ENCODE measurements around the gene ABCA7.
"Not testable (repeated sequence)": the region's sequence is repeated elsewhere in the genome, so short reads cannot be mapped to it uniquely, and the experiment has no call there.

The ABCA7 gene

DNA sequence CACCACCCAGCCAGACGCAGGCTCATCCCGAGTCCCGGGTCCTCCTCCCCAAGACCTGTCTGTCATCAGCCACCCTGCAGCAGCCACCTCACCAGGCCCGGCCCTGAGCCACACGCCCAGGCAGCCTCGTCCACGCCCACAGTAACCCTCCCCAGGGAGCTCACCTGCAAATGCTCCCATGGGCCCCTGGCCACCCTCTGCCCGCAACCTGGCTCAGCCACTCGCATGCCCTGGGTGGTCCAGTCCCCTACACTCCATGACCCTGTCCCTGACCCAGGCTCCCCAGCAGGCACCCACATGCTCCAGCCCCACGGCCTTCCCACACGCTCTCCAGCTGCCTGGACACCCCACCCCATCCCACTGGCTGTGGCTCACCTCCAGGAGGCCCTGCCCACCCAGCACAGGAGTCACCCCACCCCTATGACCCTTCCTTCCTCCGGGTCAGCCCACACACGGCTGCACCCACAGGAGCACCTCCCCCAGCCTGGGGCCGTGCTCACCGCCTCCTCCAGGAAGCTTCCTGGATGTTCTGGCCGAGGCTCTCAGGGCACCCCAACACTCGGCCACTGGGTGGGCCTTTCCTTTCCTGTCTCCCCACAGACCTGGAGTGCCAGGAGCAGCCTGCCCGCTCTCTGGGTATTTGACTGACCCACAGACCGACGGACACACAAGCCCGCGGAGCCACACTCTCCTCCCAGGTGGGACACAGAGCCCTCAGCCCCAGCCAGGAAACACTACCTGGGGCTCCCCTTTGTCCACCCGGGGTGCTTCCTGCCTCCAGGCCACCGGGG is 22.6 kb upstream of the ABCA7 start:
- no peak for DNase-seq

- no peak for DNase-seq
These were observed 22.0 kb upstream of the ABCA7 start for GRCh38 chr19:1017906-1018305.

- DNase-seq = no peak
These were observed 21.5 kb upstream of the ABCA7 start for GRCh38 chr19:1018393-1018792.

DNA sequence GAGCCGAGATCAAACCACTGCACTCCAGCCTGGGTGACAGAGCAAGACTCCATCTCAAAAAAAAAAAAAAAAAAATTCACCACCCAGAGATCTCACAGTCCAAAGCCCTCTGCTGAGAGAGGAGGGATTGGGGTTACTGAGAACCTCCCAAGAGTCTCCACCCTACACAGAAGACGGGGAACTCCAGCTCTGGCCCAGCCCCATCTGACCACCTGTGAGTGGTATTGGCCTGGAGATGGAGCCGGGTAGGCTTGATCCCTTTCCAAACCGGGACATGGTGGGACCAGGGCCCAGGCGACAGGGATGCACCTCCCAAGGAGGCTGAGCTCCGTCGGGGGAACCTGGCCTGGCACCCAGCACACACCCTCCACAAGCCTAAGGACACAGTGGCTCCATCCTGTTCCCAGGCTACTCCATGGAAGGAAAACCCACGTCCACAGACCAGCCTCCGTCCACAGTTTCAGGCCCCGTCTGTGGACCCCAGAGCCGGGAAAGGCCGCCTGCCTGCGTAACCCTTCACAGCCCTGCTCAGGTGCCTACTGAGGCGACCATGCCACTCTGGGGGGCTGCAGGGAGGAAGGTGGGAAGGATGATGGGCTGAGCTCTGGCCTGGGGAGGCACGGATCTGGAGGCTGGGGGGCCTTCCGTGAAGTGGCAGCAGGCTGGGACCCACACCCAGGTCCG is 20.8 kb upstream of the ABCA7 start:
- DNase-seq = no peak

GRCh38 chr19:1019616-1019961 is 20.3 kb upstream of the ABCA7 start:
- no peak for DNase-seq

GRCh38 chr19:1019980-1020867 is 19.7 kb upstream of the ABCA7 start:
- no peak for DNase-seq

GRCh38 chr19:1020868-1021425 is 19.0 kb upstream of the ABCA7 start, which contains the start of gene TMEM259:
Gene TMEM259 (minus strand): TSS chr19:1021123. CDS start chr19:1020996, 127 bp downstream.
- peak; percentile 97 for DNase-seq

- DNase-seq = not testable (repeated sequence)
These were observed 16.1 kb upstream of the ABCA7 start for GRCh38 chr19:1023883-1024188.

DNA sequence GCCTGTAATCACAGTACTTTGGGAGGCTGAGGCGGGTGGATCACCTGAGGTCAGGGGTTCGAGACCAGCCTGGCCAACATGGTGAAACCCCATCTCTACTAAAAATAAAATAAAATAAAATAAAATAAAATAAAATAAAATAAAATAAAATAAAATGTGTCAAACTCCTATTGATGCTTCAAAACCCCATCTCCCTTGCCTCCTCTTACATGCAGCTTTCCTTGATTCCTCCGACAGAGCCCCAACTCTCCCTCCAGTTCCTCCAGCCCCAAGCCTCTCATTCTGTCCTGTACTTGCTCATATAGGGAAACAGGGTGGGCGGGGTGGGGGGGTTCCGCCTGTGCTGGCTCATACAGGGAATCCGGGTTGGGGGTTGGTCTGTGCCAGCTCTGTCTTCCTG is 14.8 kb upstream of the ABCA7 start:
- DNase-seq = not testable (repeated sequence)

GRCh38 chr19:1025960-1026782 is 13.7 kb upstream of the ABCA7 start, which contains the start of gene CNN2:
Gene CNN2 (plus strand): TSS chr19:1026608. CDS start chr19:1026662, 54 bp downstream.
- DNase-seq = peak; percentile 81

- peak; percentile 38 for DNase-seq
These were observed 12.9 kb upstream of the ABCA7 start for GRCh38 chr19:1026783-1027649.

- no peak for DNase-seq
These were observed 12.3 kb upstream of the ABCA7 start for GRCh38 chr19:1027650-1028061.

- DNase-seq = peak; percentile 98
These were observed 11.6 kb upstream of the ABCA7 start for GRCh38 chr19:1028062-1028926.

- DNase-seq = no peak
These were observed 7.5 kb upstream of the ABCA7 start for GRCh38 chr19:1032264-1032867.

DNA sequence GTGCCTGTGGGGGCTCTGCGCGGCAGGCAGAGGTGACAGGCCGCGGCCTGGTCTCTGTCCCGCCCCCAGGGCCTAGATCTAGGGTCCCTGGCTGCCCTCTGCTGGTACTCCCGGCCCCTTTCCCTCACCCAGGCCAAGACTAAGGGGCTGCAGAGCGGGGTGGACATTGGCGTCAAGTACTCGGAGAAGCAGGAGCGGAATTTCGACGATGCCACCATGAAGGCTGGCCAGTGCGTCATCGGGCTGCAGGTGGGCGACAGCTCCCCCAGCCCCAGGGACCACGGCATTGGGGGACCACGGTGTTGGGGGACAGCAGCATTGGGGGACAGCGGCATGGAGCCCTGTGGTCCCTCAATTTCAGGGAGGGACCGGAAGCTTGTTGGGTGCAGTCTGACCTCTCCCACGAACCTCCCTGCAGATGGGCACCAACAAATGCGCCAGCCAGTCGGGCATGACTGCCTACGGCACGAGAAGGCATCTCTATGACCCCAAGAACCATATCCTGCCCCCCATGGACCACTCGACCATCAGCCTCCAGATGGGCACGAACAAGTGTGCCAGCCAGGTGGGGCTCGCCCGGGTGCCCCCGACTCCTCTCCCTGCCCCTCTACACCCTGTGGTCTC is 3.8 kb upstream of the ABCA7 start:
- peak; percentile 14 for DNase-seq

- no peak for DNase-seq
These were observed 2.3 kb upstream of the ABCA7 start for GRCh38 chr19:1037621-1038064.

DNA sequence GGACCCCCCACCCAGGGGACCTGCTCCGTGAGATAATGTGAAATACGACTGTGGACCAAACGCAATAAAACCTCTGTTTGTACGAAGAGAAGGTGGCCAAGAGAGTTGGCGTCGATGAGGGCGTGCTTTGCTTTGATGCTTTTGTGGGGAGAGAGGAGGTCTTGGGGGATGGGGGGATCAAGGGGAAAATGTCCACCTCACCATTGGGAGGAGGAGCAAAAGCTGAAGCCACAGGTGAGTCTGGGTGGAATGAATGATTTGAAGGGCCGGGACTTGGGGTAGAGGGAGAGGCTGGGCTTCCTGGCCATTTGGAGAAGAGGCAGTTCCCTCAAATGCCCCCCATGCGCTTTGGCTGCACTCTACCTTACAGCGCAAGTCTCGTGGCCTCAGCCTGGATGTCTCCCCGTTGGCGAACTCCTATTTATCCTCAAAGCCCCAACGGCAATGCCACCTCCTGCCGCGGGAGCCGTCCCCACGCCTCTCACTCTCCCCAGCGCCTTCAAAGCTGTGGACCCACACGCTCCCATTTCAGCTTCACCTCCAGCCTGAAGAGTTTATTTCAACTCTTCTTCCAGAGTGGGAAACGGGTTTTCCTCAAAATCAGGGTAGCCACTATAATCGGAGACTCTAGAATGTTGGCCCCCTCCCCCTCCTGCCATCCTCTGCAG is 795 bp upstream of the ABCA7 start:
- peak; percentile 31 for DNase-seq

DNA sequence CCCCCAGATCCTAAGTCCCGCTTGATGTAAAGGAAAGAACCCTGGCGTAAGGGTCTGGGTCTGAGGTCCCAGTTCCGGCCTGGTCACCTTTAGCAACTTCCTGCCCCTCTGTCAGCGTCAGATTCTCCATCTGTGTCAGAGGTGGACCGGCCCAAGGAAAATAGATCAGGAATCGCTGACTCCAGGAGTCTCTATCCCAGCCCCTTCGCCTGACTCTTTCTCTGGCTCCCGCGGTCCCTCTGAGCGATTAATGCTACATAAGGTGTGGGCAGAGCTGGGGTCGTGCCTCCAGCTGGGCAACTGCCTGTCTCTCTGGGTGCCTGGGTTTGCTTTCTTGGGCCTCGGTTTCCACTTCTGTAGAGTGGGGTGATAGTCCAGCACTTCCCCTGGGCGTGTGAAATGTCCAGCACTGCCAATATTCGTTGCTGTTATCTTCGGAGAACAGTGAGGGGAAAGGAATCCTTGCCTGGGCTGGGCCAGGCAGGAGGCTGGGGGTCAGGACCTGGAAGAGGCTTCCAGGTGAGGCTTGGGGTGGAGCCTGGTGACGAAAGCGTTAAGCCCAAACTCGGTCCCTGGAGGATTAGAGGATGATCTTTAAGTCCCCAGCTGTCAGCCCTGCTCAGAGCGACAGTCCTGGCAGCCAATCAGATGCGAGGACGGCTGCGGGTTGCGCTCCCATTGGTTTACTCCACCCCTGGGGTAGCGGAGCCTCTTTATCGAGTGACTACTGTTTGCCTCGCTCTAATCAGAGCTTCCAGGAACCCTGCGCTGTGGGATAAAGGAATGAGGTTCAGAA is 767 bp downstream of the ABCA7 start:
- peak; percentile 94 for DNase-seq
